GM18951 (cell line): ENCODE data around the gene HDDC3.

Experiments
- POLR2A ChIP-seq: IDR thresholded peaks from 4 replicates; pipeline ENCODE4 v1.6.1; 2011; ENCODE audit warnings: mild to moderate bottlenecking; ENCODE audit not compliant: insufficient read length, insufficient read depth; ENCODE audit errors: extremely low read depth
- in situ Hi-C: fragments of 300-500 bp; cut with MboI; formaldehyde crosslinking; loops from one replicate; pipeline ENCODE4 v1.12.0; 2022; ENCODE audit warnings: low sequenced_read_pairs, mixed read lengths, inconsistent platforms; ENCODE audit not compliant: unreplicated experiment

The HDDC3 gene

GRCh38 chr15:90931828-90932659, at the start of gene HDDC3:
TSS of gene HDDC3 (minus strand) at chr15:90932549. CDS start at chr15:90932540, 9 bp downstream.
- in situ Hi-C loops = no loop called here
- peak; percentile 86 for TF ChIP-seq POLR2A

- no peak for TF ChIP-seq POLR2A
These were observed 49.8 kb upstream of the HDDC3 start for GRCh38 chr15:90982135-90982534.

GRCh38 chr15:90981681-90982080, 49.3 kb upstream of the HDDC3 start:
- in situ Hi-C loops = no loop called here
- TF ChIP-seq POLR2A = no peak

More at GRCh38 chr15:90982135-90982534, 49.8 kb upstream of the HDDC3 start:
- in situ Hi-C loops = no loop called here

- no peak for TF ChIP-seq POLR2A
- in situ Hi-C loops = no loop called here
These were observed 47.2 kb upstream of the HDDC3 start for GRCh38 chr15:90979582-90979981.

- TF ChIP-seq POLR2A = no peak
- in situ Hi-C loops = no loop called here
These were observed 41.9 kb upstream of the HDDC3 start for GRCh38 chr15:90974216-90974615.

GRCh38 chr15:90972133-90972532, 39.8 kb upstream of the HDDC3 start:
- TF ChIP-seq POLR2A = no peak
- in situ Hi-C loops = no loop called here

- in situ Hi-C loops = no loop called here
- TF ChIP-seq POLR2A = no peak
These were observed 37.9 kb upstream of the HDDC3 start for GRCh38 chr15:90970274-90970673.

GRCh38 chr15:90968434-90968833, 36.1 kb upstream of the HDDC3 start:
- TF ChIP-seq POLR2A = no peak
- in situ Hi-C loops = no loop called here

GRCh38 chr15:90967206-90967605, 34.9 kb upstream of the HDDC3 start:
- TF ChIP-seq POLR2A = no peak
- in situ Hi-C loops = no loop called here

- TF ChIP-seq POLR2A = peak; percentile 27
- in situ Hi-C loops = no loop called here
These were observed 33.9 kb upstream of the HDDC3 start for GRCh38 chr15:90966262-90966661.

GRCh38 chr15:90962021-90962420, 29.7 kb upstream of the HDDC3 start:
- peak; percentile 22 for TF ChIP-seq POLR2A
- in situ Hi-C loops = no loop called here

GRCh38 chr15:90960298-90961091, 28.1 kb upstream of the HDDC3 start:
- in situ Hi-C loops = no loop called here
- TF ChIP-seq POLR2A = no peak

- in situ Hi-C loops = no loop called here
- no peak for TF ChIP-seq POLR2A
These were observed 27.5 kb upstream of the HDDC3 start for GRCh38 chr15:90959894-90960293.
